Hepatocyte (in vitro differentiated cells): ENCODE measurements around the gene PROCR. TPM values are rescaled to one million over a fixed set of nuclear protein-coding genes. Genes with fewer than 3 reads are reported as not detected.
"Not testable (repeated sequence)": the region's sequence is repeated elsewhere in the genome, so short reads cannot be mapped to it uniquely, and the experiment has no call there.

Experiments used
- DNase-seq: peaks from one replicate; pipeline ENCODE4 v3.0.0-alpha.2; 2016; ENCODE audit warnings: low spot score
- H2AFZ ChIP-seq: fragments of 200-600 bp; sonication (generic); 2 replicates; pipeline ENCODE4 v1.6.0; 2016; ENCODE audit warnings: antibody characterized with exemption, mild to moderate bottlenecking
- H3K27ac ChIP-seq: fragments of 200-600 bp; sonication (generic); 2 replicates; pipeline ENCODE4 v1.5.1; 2016; ENCODE audit warnings: mild to moderate bottlenecking
- H3K27me3 ChIP-seq: fragments of 200-600 bp; sonication (generic); 2 replicates; pipeline ENCODE4 v1.6.1; 2016
- H3K36me3 ChIP-seq: fragments of 200-600 bp; sonication (generic); replicated peaks from 2 replicates; pipeline ENCODE4 v1.5.1; 2016; ENCODE audit warnings: low read depth; ENCODE audit not compliant: insufficient read depth
- H3K4me1 ChIP-seq: fragments of 200-600 bp; sonication (generic); 2 replicates; pipeline ENCODE4 v1.5.1; 2016; ENCODE audit warnings: mild to moderate bottlenecking, moderate library complexity; ENCODE audit not compliant: insufficient read depth
- H3K4me2 ChIP-seq: fragments of 200-600 bp; sonication (generic); 2 replicates; pipeline ENCODE4 v1.6.0; 2016
- H3K4me3 ChIP-seq: fragments of 200-600 bp; sonication (generic); 2 replicates; pipeline ENCODE4 v1.5.1; 2016; ENCODE audit warnings: mild to moderate bottlenecking
- H3K79me2 ChIP-seq: fragments of 200-600 bp; sonication (generic); 2 replicates; pipeline ENCODE4 v1.6.0; 2017; ENCODE audit warnings: mild to moderate bottlenecking
- H3K9me2 ChIP-seq: fragments of 200-600 bp; sonication (generic); replicated peaks from 2 replicates; pipeline ENCODE4 v1.6.0; 2017; ENCODE audit warnings: mild to moderate bottlenecking; ENCODE audit not compliant: insufficient read depth
- H3K9me3 ChIP-seq: fragments of 200-600 bp; sonication (generic); 2 replicates; pipeline ENCODE4 v1.5.1; 2016; ENCODE audit warnings: low read depth, mild to moderate bottlenecking
- H4K20me1 ChIP-seq: fragments of 200-600 bp; sonication (generic); 2 replicates; pipeline ENCODE4 v1.6.0; 2016; ENCODE audit warnings: mild to moderate bottlenecking; ENCODE audit not compliant: insufficient read depth, poor library complexity, severe bottlenecking
- EZH2 ChIP-seq: fragments of 200-600 bp; sonication (generic); IDR thresholded peaks from 2 replicates; pipeline ENCODE4 v1.6.1; 2016; ENCODE audit warnings: antibody characterized with exemption, mild to moderate bottlenecking, borderline replicate concordance
- EZH2phosphoT487 ChIP-seq: fragments of 200-600 bp; sonication (generic); IDR thresholded peaks from one replicate; pipeline ENCODE4 v1.6.1; 2018; ENCODE audit warnings: antibody characterized with exemption, mild to moderate bottlenecking, low read depth, moderate library complexity; ENCODE audit not compliant: unreplicated experiment, severe bottlenecking
- WGBS: methylation state at CpG from one replicate; pipeline ENCODE4 v1.1.6; 2016; ENCODE audit warnings: low lambda C conversion rate; ENCODE audit errors: missing lambda C conversion rate; 5-methylcytosine and 5-hydroxymethylcytosine counted together
- polyA plus RNA-seq: library from polyadenylated mRNA; unstranded; fragments of >200 nt; fragmentation: Nextera tagmentation; extraction: Ambion mirVana; gene quantifications from 2 replicates; pipeline ENCODE4 v1.2.1, GENCODE V29; 2016
- total RNA-seq: library from RNA; depleted of rRNA; stranded (reverse); fragments of >200 nt; gene quantifications from 2 replicates; pipeline ENCODE4 v1.2.3, GENCODE V29; 2014
- TF ChIP-seq, protein P1 (sequence below): fragments of 200-600 bp; sonication (generic); IDR thresholded peaks from 2 replicates; pipeline ENCODE4 v1.5.1; 2016; ENCODE audit warnings: antibody characterized with exemption, mild to moderate bottlenecking; ENCODE audit not compliant: poor library complexity

The PROCR gene
- total and polyA plus RNA-seq, 2 experiments from 2014 or later, result 7.7 to 14.1 TPM

DNA sequence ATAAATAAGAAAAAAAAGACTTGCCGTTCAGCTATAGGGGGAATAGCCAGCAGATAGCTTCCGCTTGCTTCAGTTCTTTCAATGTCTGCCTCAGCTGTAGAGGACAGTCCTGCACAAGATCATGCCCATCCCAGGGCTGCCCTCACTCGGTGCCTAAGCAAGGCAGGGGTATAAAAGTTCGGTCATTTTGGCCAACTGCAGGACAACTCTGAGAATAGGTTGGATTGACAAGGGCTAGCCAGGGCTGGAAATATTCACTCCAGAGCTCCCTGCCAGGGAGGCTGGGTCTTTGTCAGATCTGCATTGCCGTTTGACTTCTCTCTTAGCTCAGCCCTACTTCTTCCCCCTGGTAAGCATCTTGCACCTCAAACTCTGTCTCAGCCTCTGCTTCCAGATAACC lies 8.4 kb downstream of the PROCR start:
- Histone ChIP-seq H3K27me3 (no peaks in the 10 kb centered on the region), H3K4me3 (no peak overlapping the region), H3K36me3 (no peaks in the 10 kb centered on the region), H3K9me3 (no peaks in the 10 kb centered on the region), H4K20me1 (no peaks in the 10 kb centered on the region), H3K9me2 (no peaks in the 10 kb centered on the region), H3K4me2 (no peak overlapping the region), H3K79me2 (no peaks in the 10 kb centered on the region), H3K27ac (no peak overlapping the region), H2AFZ (no peak overlapping the region), H3K4me1 (no peaks in the 10 kb centered on the region)
- 84% methylated on average over 5 of the region's 5 CpGs for WGBS
- no peak for DNase-seq
- TF ChIP-seq EZH2phosphoT487 (no peak), EZH2 (no peak)
- TF ChIP-seq, protein P1, sequence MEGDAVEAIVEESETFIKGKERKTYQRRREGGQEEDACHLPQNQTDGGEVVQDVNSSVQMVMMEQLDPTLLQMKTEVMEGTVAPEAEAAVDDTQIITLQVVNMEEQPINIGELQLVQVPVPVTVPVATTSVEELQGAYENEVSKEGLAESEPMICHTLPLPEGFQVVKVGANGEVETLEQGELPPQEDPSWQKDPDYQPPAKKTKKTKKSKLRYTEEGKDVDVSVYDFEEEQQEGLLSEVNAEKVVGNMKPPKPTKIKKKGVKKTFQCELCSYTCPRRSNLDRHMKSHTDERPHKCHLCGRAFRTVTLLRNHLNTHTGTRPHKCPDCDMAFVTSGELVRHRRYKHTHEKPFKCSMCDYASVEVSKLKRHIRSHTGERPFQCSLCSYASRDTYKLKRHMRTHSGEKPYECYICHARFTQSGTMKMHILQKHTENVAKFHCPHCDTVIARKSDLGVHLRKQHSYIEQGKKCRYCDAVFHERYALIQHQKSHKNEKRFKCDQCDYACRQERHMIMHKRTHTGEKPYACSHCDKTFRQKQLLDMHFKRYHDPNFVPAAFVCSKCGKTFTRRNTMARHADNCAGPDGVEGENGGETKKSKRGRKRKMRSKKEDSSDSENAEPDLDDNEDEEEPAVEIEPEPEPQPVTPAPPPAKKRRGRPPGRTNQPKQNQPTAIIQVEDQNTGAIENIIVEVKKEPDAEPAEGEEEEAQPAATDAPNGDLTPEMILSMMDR, result no peak

DNA sequence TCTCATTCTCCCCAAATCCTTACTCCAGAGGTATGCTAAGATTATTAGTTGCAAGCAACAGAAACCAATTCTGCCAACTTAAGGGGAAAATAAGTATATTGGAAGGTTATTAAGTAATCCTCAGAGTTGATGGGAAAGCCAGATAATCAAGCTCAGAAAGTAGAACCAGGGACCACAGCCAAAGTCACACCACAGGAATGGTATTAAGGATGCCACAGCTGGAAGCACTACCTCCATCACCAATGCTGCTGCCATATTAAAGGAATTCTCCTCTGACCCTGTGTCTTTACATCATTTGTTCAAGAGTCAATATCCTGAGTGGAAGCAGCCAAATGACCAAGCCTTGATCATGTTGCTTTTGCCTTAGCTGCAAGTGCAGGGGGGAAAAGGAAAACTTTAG lies 9.9 kb downstream of the PROCR start:
- no peak overlapping the region for H3K4me3 ChIP-seq
- H3K27me3 ChIP-seq, result no peaks in the 10 kb centered on the region
- no peak overlapping the region for H3K4me2 ChIP-seq
- H3K36me3 ChIP-seq, result no peaks in the 10 kb centered on the region
- peaks cover 4% of the 10 kb centered on the region for H3K9me3 ChIP-seq
- TF ChIP-seq, protein P1, result no peak
- TF ChIP-seq EZH2 (no peak), EZH2phosphoT487 (no peak)
- H4K20me1 ChIP-seq, result no peaks in the 10 kb centered on the region
- H3K4me1 ChIP-seq, result no peaks in the 10 kb centered on the region
- no peaks in the 10 kb centered on the region for H3K9me2 ChIP-seq
- H2AFZ ChIP-seq, result no peak overlapping the region
- H3K27ac ChIP-seq, result no peak overlapping the region
- H3K79me2 ChIP-seq, result no peaks in the 10 kb centered on the region
- no peak for DNase-seq

DNA sequence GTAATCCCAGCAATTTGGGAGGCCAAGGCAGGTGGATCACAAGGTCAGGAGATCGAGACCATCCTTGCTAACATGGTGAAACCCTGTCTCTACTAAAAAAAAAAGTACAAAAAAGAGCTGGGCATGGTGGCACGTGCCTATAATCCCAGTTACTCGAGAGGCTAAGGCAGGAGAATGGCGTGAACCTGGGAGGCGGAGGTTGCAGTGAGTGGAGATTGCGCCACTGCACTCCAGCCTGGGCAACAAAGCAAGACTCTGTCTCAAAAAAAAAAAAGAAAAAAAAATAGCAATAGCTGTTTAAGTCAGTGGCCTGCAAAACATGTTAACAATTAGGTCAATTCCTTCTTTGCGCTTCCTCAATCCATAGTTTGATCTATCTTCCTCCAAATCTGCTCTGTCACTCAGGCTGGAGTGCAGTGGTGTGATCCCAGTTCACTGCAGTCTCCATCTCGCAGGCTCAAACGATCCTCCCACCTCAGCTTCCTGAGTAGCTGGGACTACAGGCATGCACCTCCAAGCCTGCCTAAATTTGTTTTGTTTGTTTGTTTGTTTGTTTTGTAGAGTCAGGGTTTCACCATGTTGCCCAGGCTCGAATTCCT lies 14.9 kb downstream of the PROCR start:
- not testable (repeated sequence) for H3K9me3 ChIP-seq, H3K27me3 ChIP-seq, DNase-seq, H3K9me2 ChIP-seq, H2AFZ ChIP-seq, H4K20me1 ChIP-seq, H3K4me3 ChIP-seq, H3K27ac ChIP-seq, H3K4me2 ChIP-seq, H3K36me3 ChIP-seq, H3K79me2 ChIP-seq, H3K4me1 ChIP-seq
- WGBS, result 91% methylated on average over 10 of the region's 10 CpGs

DNA sequence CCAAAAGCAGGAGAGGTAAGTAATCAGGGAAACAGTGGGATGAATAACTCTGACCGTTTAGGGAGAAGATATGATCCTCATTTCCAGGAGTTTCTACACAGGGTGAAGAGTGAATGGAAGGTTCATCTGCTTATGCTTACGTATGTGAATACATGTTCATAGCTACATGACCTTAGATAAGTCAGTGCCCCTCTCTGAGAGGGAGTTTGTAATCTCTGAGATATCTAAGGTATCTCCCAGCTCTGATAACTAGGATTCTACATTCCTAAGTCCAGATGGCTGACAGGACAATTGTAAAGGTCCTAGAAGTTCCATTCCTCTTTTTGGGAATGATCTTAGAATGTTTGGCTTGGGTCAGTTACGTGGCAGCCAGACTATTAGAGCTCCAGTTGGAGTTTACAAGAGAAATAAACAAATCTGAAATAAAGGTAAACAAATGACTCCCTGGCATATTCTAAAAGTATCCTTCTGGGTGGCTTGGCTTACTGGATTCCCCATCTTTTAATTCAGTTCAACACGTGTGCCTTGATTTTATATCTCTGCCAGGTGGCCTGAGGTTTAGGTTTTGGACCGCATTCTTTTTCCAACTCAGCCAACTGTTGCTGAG lies 15.8 kb downstream of the PROCR start:
- Histone ChIP-seq H2AFZ (no peak overlapping the region), H3K4me2 (no peak overlapping the region), H4K20me1 (no peaks in the 10 kb centered on the region), H3K9me2 (no peaks in the 10 kb centered on the region), H3K27me3 (no peaks in the 10 kb centered on the region), H3K27ac (no peak overlapping the region), H3K9me3 (peaks cover 4% of the 10 kb centered on the region), H3K36me3 (no peaks in the 10 kb centered on the region), H3K4me1 (peaks cover 7% of the 10 kb centered on the region), H3K79me2 (no peaks in the 10 kb centered on the region), H3K4me3 (no peak overlapping the region)
- TF ChIP-seq, protein P1, result no peak
- TF ChIP-seq EZH2, result no peak
- WGBS, result 64% methylated on average over 5 of the region's 5 CpGs
- DNase-seq, result no peak

DNA sequence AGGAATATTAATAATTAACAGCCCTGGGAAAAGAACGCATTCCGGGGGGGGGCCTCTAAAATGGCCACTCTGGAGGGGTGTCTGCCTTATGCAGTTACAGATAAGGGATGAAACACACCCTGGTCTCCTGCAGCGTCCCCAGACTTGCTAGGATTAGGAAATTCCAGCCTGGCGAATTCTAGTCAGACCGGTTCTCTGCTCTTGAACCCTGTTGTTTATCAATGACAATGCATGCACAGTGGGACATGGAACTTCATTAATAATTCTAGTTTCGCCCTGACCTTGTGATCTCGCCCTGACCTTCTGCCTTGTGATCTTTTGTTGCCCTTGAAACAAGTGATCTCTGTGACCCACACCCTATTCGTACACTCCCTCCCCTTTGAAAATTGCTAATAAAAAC lies 17.4 kb downstream of the PROCR start:
- H3K36me3 ChIP-seq, DNase-seq, H3K4me2 ChIP-seq, H3K27me3 ChIP-seq, H2AFZ ChIP-seq, H3K9me3 ChIP-seq, H4K20me1 ChIP-seq, H3K9me2 ChIP-seq, H3K79me2 ChIP-seq, H3K27ac ChIP-seq, H3K4me3 ChIP-seq: not testable (repeated sequence)
- 54% methylated on average over 8 of the region's 8 CpGs for WGBS
- H3K4me1 ChIP-seq, result peaks cover 18% of the 10 kb centered on the region
